HepG2 (cell line): Measurements from ENCODE around the gene CEACAM3. TPM values are rescaled to one million over a fixed set of nuclear protein-coding genes. Genes with fewer than 3 reads are reported as not detected.
"Not testable (repeated sequence)": the region's sequence is repeated elsewhere in the genome, so short reads cannot be mapped to it uniquely, and the experiment has no call there.

Experiments used
- ATAC-seq: fragments of 200-7000 bp; cut with Tn5 transposase; 3 replicates; pipeline ENCODE4 v1.9.1; 2020; ENCODE audit warnings: mild to moderate bottlenecking, moderate library complexity
- BruUV-seq: library from RNA; stranded (reverse); fragments of 400-500 nt; replicated peaks from 2 replicates; lab custom pipeline; 2021; lab: Mats Ljungman, UMichigan
- CTCF ChIA-PET: fragments of 300-600 bp; formaldehyde crosslinking; extraction: SDS; loops from one replicate; lab custom pipeline; 2021; ENCODE audit warnings: low total read pairs, inconsistent platforms, low intra/inter-chr PET ratio; lab: Yijun Ruan, JAX
- POLR2A ChIA-PET: fragments of 350-600 bp; sonication (Branson Sonifier 250); formaldehyde crosslinking; loops from one replicate; lab custom pipeline; 2020; ENCODE audit warnings: antibody characterized with exemption, inconsistent platforms; lab: Yijun Ruan, JAX
- DNase-seq: peaks from one replicate; pipeline ENCODE4 v3.0.0-alpha.2; 2015; ENCODE audit warnings: low spot score
- FAIRE-seq: peaks from 3 replicates; lab custom pipeline; 2011; peaks lifted over from hg19 to GRCh38; lab: Jason Lieb, UNC
- H2AFZ ChIP-seq: one replicate; pipeline ENCODE4 v1.6.1; 2011; ENCODE audit warnings: low read length, inconsistent platforms
- H3K27ac ChIP-seq: fragments of 300-600 bp; 3 replicates; pipeline ENCODE4 v1.8.0; 2011; ENCODE audit warnings: mixed run types, mild to moderate bottlenecking, mixed read lengths, low read length, inconsistent platforms; ENCODE audit not compliant: insufficient read depth; ENCODE audit errors: extremely low read length
- H3K27me3 ChIP-seq, 2 experiments: fragments of 200-600 bp in 1 of 2; 2 replicates in 1 of 2; 3 replicates in 1 of 2; pipeline versions ENCODE4 v1.6.0 to v1.8.0; 2011; ENCODE audit warnings: low read length in 2 of 2, mild to moderate bottlenecking in 2 of 2, moderate library complexity in 2 of 2, inconsistent platforms in 1 of 2; ENCODE audit not compliant: insufficient read depth in 2 of 2, control insufficient read depth in 1 of 2
- H3K36me3 ChIP-seq, 2 experiments: fragments of 200-600 bp in 1 of 2; replicated peaks in 1 of 2; 2 replicates in 1 of 2; 3 replicates in 1 of 2; pipeline versions ENCODE4 v1.5.1 to v1.8.0; 2011; ENCODE audit warnings: low read length in 2 of 2, inconsistent platforms in 1 of 2; ENCODE audit not compliant: insufficient read depth in 2 of 2, control insufficient read depth in 1 of 2
- H3K4me1 ChIP-seq: 2 replicates; pipeline ENCODE4 v1.5.1; 2012; ENCODE audit warnings: low read length, inconsistent platforms; ENCODE audit not compliant: insufficient read depth
- H3K4me2 ChIP-seq: 2 replicates; pipeline ENCODE4 v1.6.0; 2011; ENCODE audit warnings: low read depth, low read length, inconsistent platforms
- H3K4me3 ChIP-seq, 3 experiments: fragments of 200-600 bp in 1 of 3; sonication (generic), shearing (Covaris generic) in 1 of 3; replicated peaks in 1 of 3; 2 replicates each; pipeline ENCODE4 v1.5.1; 2011 to 2016; ENCODE audit warnings: low read length in 3 of 3, inconsistent platforms in 2 of 3, low read depth in 2 of 3, mild to moderate bottlenecking in 2 of 3, control low read depth in 1 of 3, mixed read lengths in 1 of 3; ENCODE audit not compliant: insufficient read depth in 1 of 3
- H3K79me2 ChIP-seq: one replicate; pipeline ENCODE4 v1.6.1; 2011; ENCODE audit warnings: low read length, inconsistent platforms; ENCODE audit not compliant: insufficient read depth
- H3K9ac ChIP-seq: 2 replicates; pipeline ENCODE4 v1.6.0; 2011; ENCODE audit warnings: mild to moderate bottlenecking, low read depth, low read length, inconsistent platforms; ENCODE audit not compliant: insufficient read depth
- H3K9me3 ChIP-seq: 2 replicates; pipeline ENCODE4 v1.5.1; 2012; ENCODE audit warnings: mild to moderate bottlenecking, low read length
- H4K20me1 ChIP-seq: 2 replicates; pipeline ENCODE4 v1.6.0; 2011; ENCODE audit warnings: inconsistent platforms, mild to moderate bottlenecking, low read length, moderate library complexity; ENCODE audit not compliant: insufficient read depth
- ATF5 ChIP-seq: sonication (generic); formaldehyde crosslinking; IDR thresholded peaks from 2 replicates; pipeline ENCODE4 v1.4.0; 2020; ENCODE audit warnings: mild to moderate bottlenecking, low read depth, missing genetic modification reagents
- HMG20A ChIP-seq: IDR thresholded peaks from 2 replicates; pipeline ENCODE4 v1.6.1; 2016; ENCODE audit warnings: borderline replicate concordance
- HNRNPH1 ChIP-seq: fragments of 200-400 bp; formaldehyde crosslinking; optimal IDR thresholded peaks from 2 replicates; pipeline ENCODE3; 2017; ENCODE audit warnings: mild to moderate bottlenecking, low read depth, low read length
- KLF16 ChIP-seq, 2 experiments: sonication (generic) in 1 of 2; formaldehyde crosslinking in 1 of 2; IDR thresholded peaks; 2 replicates each; pipeline versions ENCODE4 v1.6.1 to v1.8.0; 2016 to 2023; ENCODE audit warnings: missing genetic modification reagents in 2 of 2, missing compliant biosample characterization in 1 of 2
- MTF1 ChIP-seq: sonication (generic); formaldehyde crosslinking; IDR thresholded peaks from 2 replicates; pipeline ENCODE4 v1.5.0; 2020; ENCODE audit warnings: missing genetic modification reagents
- TBP ChIP-seq: sonication (generic); formaldehyde crosslinking; IDR thresholded peaks from 2 replicates; pipeline ENCODE4 v1.5.0; 2020; ENCODE audit warnings: missing genetic modification reagents
- ZFP82 ChIP-seq: sonication (generic); formaldehyde crosslinking; IDR thresholded peaks from 2 replicates; pipeline ENCODE4 v1.5.1; 2020; ENCODE audit warnings: mild to moderate bottlenecking, missing genetic modification reagents, borderline replicate concordance
- ZKSCAN5 ChIP-seq: sonication (generic); formaldehyde crosslinking; IDR thresholded peaks from 2 replicates; pipeline ENCODE4 v1.5.1; 2020; ENCODE audit warnings: mild to moderate bottlenecking, missing genetic modification reagents
- ZXDC ChIP-seq: sonication (generic); formaldehyde crosslinking; IDR thresholded peaks from 2 replicates; pipeline ENCODE4 v1.5.0; 2020; ENCODE audit warnings: mild to moderate bottlenecking, missing genetic modification reagents
- whole genome bisulfite sequencing: methylation state at CpG from one replicate; pipeline ENCODE4 v1.1.6; 2017; ENCODE audit warnings: low lambda C conversion rate; 5-methylcytosine and 5-hydroxymethylcytosine counted together
- in situ Hi-C: cut with HindIII; loops from 2 replicates; pipeline ENCODE4 v1.10.0; 2017; ENCODE audit warnings: low pct_unique_long_range_greater_than_20kb; ENCODE audit not compliant: extremely low pct_ligation_motif_present
- intact Hi-C: fragments of 100-400 bp; cut with micrococcal nuclease; formaldehyde crosslinking; loops from one replicate; pipeline ENCODE4 v1.10.0; 2022; ENCODE audit not compliant: unreplicated experiment
- polyA plus RNA-seq, 8 experiments: library from polyadenylated mRNA; depleted of rRNA in 3 of 8; stranded (reverse) in 7 of 8; unstranded in 1 of 8; fragments of >200 nt; fragmentation: Illumina TruSeq in 4 of 8; extraction: Trizol in 4 of 8; gene quantifications; 2 replicates each; pipeline versions ENCODE4 v1.2.1 to v1.2.3, GENCODE V29; 2011 to 2016; ENCODE audit warnings: low read depth in 4 of 8, missing spikeins in 1 of 8, mixed read lengths in 1 of 8; ENCODE audit not compliant: insufficient read depth in 1 of 8
- total RNA-seq, 5 experiments: library from RNA; depleted of rRNA; stranded (reverse); fragments of >200 nt; fragmentation: Illumina TruSeq; extraction: Trizol; gene quantifications; 2 replicates each; pipeline ENCODE4 v1.2.3, GENCODE V29; 2016; ENCODE audit warnings: low read depth in 1 of 5

Gene CEACAM3
- total and polyA plus RNA-seq, 2 of the 13 experiments (the other 11 are each of a cell fraction or from before 2014, with no cell fraction given): not detected

GRCh38 chr19:41768105-41768504 lies 28.3 kb upstream of the CEACAM3 start:
- H3K4me3 ChIP-seq, H3K9me3 ChIP-seq, FAIRE-seq, CTCF ChIA-PET, BruUV-seq, H3K36me3 ChIP-seq, H3K9ac ChIP-seq, intact Hi-C loops, H2AFZ ChIP-seq, in situ Hi-C loops, H3K79me2 ChIP-seq, H3K4me2 ChIP-seq, DNase-seq, H3K4me1 ChIP-seq, H4K20me1 ChIP-seq, POLR2A ChIA-PET, H3K27ac ChIP-seq, ATAC-seq: not testable (repeated sequence)
- peaks cover 1 to 10% of the 10 kb centered on the region in 2 experiments; a peak in 1 of 5 replicates for H3K27me3 ChIP-seq
- WGBS: 12% methylated on average over 5 of the region's 5 CpGs

GRCh38 chr19:41769608-41770007 lies 26.8 kb upstream of the CEACAM3 start:
- Histone ChIP-seq H3K27me3 (0 out of 5 replicates have a peak, but pooled peaks cover 1 to 6% of the 10 kb centered on the region in 2 experiments), H3K4me2 (no peak overlapping the region), H3K79me2 (no peaks in the 10 kb centered on the region), H3K9me3 (no peaks in the 10 kb centered on the region), H3K4me1 (no peaks in the 10 kb centered on the region), H3K36me3 (no peaks in the 10 kb centered on the region), H2AFZ (no peak overlapping the region), H4K20me1 (no peaks in the 10 kb centered on the region), H3K27ac (no peak overlapping the region), H3K4me3 (no peak overlapping the region), H3K9ac (no peak overlapping the region)
- ATAC-seq: no peak
- DNase-seq: no peak
- BruUV-seq: no TSS peak
- no peak for TF ChIP-seq TBP (CRISPR knock-in tag)
- POLR2A ChIA-PET: no interaction called here
- FAIRE-seq: no peak
- WGBS: 13% methylated on average over 4 of the region's 4 CpGs
- in situ Hi-C loops: no loop called here
- CTCF ChIA-PET: no interaction called here
- intact Hi-C loops: no loop called here

- BruUV-seq: no TSS peak
- H3K79me2 ChIP-seq: no peaks in the 10 kb centered on the region
- no peak for FAIRE-seq
- no peak overlapping the region for H3K4me3 ChIP-seq
- CTCF ChIA-PET: no interaction called here
- 48% methylated on average over 2 of the region's 2 CpGs for WGBS
- no peaks in the 10 kb centered on the region for H4K20me1 ChIP-seq
- no peak for DNase-seq
- H3K4me1 ChIP-seq: no peaks in the 10 kb centered on the region
- H3K27ac ChIP-seq: no peak overlapping the region
- no peaks in the 10 kb centered on the region for H3K36me3 ChIP-seq
- H3K4me2 ChIP-seq: no peak overlapping the region
- POLR2A ChIA-PET: no interaction called here
- no peaks in the 10 kb centered on the region for H3K9me3 ChIP-seq
- intact Hi-C loops (no loop called here), in situ Hi-C loops (no loop called here)
- no peak for ATAC-seq
- H3K9ac ChIP-seq: no peak overlapping the region
- no peak overlapping the region for H2AFZ ChIP-seq
- peaks cover 0 to 8% of the 10 kb centered on the region in 2 experiments; a peak in 2 of 5 replicates for H3K27me3 ChIP-seq
- no peak for TF ChIP-seq ATF5 (CRISPR knock-in tag)
- TF ChIP-seq HMG20A (CRISPR knock-in tag): no peak
- TF ChIP-seq ZXDC (CRISPR knock-in tag): no peak
- TF ChIP-seq KLF16 (CRISPR knock-in tag; IDR thresholded peaks at IDR 0.05): no peak
- no peak for TF ChIP-seq ZKSCAN5
- TF ChIP-seq HNRNPH1: no peak
- TF ChIP-seq MTF1 (CRISPR knock-in tag): no peak
- TF ChIP-seq ZFP82 (CRISPR knock-in tag): no peak
These were observed 25.0 kb upstream of the CEACAM3 start for GRCh38 chr19:41771410-41771809.
